ENCODE results near the gene EPS15.

- no peak for TF ChIP-seq TAF1 (conservative IDR thresholded peaks at IDR 0.05)
- no peak for TF ChIP-seq CTCF (IDR thresholded peaks at IDR 0.05; ENCODE audit: low read depth, low read length, missing input control)
- peak; percentile 85 for TF ChIP-seq NR2F2 (IDR thresholded peaks at IDR 0.05)
- TF ChIP-seq SP1 (IDR thresholded peaks at IDR 0.05), result no peak
- no peak for TF ChIP-seq YY1 (IDR thresholded peaks at IDR 0.05)
- TF ChIP-seq RAD21 (IDR thresholded peaks at IDR 0.05), result no peak
- no peak for TF ChIP-seq REST (IDR thresholded peaks at IDR 0.05)
These were observed 30.1 kb upstream of the EPS15 start for GRCh38 chr1:51549016-51549619.

Data from liver (tissue), 3 donors.